OCI-M2 (cell line): ENCODE results near the gene GNAS.
"Not testable (repeated sequence)": the region's sequence is repeated elsewhere in the genome, so short reads cannot be mapped to it uniquely, and the experiment has no call there.

ENCODE experiments used
- DNase-seq: peaks from one replicate; lab custom pipeline; 2025; ENCODE audit not compliant: unreplicated experiment; lab: John Stamatoyannopoulos, UW

GNAS gene

DNA sequence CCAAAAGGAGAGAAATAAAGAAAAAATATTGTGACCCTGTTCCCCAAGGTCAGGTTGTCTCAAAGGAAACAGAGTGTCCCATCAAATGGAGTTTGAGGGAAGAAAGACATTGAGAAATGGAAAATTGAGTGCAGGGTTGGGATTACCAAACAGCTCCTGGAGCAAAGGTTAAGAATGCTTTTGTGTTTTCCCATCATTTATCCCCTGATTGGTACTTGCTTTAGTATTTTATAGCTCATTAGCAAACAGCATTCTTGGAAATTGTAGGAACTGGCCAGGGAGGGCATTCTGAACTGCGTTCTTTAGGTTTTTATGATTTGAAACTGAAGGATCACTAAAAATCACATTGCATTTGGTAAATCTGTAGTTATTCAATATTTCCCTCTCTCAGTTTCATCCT, 69.5 kb downstream of the GNAS start:
- no peak for DNase-seq

DNA sequence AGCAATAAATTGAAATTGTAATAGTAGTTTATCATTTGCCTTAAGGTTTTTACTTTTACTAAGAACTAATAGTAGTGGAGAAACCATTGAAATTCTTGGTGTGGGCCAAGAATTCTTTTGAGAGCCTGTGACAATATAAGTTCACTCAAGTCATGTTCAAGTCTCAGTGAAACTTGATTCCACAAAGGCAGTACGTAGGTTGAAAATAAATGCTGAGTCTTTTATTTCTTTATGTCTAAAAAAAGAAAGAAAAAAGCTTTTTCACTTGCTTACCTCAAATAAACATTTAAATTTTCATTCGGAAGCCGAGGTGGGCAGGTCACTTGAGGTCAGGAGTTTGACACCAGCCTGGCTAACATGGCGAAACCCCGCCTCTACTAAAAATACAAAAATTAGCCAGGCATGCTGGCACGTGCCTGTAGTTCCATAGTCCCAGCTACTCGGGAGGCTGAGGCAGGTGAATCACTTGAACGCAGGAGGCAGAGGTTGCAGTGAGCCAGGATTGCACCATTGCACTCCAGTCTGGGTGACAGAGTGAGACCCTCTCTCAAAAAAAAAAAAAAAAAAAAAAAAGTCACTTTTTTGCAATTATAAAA, 70.7 kb downstream of the GNAS start:
- DNase-seq = no peak

DNA sequence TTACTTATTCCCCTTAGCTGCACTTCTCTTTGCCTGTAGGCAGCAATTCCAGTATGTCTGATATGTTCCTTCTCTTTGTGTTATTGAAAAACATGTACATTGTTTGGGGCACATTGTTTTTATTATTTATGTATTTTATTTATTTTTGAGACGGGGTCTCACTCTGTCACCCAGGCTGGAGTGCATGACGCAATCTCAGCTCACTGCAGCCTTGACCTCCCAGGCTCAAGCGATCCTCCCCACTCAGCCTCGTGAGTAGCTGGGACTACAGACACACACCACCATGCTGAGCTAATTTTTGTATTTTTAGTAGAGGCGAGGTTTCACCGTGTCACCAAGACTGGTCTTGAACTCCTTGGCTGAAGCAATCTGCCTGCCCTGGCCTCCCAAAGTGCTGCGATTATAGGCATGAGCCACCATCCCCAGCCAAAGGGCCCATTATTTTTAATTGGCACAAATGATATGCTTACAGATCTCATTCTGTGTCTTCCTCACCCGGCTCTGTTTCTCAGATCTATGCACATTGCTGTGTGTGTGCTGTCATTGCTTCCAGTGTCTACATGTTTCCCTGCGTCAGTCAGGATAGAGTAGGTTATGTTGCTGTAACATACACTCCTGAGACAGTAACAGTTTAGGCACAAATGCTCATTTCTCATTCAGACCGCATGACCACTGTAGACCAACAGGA, 74.4 kb downstream of the GNAS start:
- DNase-seq = no peak

DNA sequence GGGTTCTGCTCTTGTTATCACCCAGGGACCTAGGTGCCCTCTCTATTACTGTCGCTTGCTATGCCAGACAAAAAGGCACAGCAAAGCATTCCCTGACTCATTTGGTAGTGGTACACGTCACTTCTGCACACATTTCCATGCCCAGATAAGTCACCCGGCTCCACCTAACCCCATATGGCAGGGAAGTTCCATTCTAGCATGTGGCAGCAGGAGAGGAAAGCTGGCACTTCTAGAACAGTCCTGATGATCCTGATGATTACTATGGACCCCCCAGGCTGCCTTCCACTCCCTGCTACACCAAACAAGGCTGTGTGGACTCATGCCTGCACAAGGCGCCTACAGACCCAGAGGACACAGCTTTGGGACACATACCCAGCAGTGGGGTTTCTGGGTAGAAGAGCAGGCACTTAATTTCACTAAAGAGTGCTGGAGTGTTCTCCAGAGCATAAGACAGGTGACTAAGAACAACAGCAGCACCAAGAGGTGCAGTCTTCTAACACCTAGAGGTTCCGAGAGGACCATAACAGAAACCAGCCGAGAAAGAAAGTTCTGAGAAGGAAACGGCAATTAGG, 75.1 kb downstream of the GNAS start:
- no peak for DNase-seq

DNA sequence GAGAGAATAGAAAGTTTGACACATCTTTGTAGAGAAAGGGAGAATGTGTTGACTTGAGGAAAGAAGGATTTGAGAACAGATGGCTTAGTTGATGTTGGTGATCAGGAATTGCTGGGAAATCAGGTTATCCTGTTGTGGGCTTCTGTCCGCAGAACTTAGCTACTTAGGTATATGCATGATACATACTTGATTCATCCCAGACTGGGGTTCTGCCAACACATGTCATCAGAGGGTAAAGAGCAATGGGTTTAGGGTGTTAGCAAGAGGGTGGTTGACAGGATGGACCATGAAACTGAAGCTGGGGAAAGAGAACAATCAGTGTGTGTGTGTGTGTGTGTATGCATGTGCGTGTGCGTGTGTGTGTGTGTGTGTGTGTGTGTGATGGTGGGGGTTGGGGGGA, 78.0 kb downstream of the GNAS start:
- no peak for DNase-seq

DNA sequence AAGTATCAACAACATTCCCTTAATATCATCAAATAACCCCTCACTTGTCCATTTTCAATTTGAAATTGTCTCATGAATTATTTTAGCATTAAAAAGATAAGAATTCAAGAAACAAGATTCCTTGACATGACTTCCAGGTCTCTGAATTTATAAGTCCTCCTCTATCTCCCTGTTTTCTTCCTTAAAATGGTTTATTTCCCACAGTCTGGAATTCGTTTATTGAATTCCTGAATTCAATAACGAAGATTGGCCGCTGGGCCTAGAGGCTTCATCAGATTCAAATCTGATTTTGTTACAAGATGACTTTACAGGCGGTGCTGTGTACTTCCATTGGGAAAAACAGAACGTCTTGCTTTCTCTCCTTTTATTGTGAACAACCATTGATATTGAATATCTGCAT, 79.7 kb downstream of the GNAS start:
- no peak for DNase-seq

DNA sequence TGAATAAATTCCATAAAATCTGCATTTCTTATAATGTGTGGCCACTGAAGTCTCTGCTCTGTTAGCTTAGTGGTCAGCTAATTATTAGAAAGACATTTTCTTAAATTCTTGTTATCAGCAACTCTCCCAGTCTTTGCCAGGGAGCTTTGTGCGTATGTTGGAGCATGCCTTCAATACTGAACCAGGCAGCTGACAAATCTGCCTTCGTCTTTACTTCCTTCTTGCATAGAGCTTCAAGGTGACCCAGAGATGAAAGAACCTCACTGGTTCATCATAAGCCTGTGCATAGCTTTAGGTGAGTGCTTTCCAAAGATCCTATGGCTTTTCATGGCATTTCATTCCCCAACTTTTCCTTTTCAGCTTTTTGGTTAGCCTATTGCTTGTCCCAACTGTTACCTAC, 85.6 kb downstream of the GNAS start:
- no peak for DNase-seq

DNA sequence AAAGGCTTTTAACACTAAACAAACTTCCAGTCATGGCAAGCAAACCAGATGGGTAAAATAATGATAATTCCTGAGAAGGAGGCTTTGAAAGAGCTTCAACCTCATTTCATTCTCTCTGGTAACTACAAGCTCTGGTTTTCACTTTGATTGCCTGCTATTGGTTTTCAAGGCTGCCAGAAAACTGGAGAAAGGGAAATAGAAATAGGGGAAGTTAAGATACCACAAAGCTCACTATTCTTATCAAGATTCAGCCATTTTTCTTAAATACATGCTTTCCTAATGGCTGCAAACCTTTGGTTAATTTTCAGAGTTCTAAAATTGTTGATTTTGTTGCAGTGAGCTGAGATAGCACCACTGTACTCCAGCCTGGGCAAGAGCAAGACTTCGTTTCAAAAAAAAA, 86.0 kb downstream of the GNAS start:
- DNase-seq = peak; percentile 4

DNA sequence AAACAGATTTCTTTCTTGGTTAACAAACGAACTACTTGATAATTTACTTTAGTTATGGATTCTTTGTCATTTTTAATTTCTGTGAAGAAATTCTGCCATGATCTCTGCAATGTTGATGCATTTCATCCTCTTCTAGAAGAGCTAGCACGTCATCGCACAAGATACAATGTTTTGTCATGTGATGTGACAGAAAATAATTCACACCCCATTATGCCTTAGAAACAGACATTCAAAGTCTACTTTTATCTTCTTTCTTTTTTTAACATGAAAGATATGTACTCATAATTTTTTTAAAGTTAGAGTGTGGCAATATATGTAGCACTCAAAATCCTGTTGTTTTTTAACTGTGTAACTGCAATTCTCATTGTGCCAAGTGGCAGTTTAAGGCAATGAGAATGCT, 89.0 kb downstream of the GNAS start:
- no peak for DNase-seq

DNA sequence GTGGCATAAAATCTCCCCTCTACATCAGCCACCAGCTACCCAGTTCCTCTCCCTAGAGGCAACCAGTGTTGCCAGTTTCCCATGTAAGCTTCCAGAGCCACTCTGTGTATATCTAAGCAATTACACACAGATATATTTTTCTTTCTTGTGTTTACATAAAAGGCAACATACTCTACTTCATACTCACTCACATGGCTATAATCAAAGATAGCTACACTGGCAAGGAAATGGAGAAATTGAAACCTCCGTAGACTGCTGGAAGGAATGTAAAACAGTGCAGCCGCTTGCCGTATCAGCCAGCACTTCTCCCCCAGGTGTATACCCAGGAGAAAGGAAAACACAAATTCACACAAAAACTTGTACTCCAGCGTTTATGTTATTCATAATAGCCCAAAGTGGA, 90.0 kb downstream of the GNAS start:
- no peak for DNase-seq

DNA sequence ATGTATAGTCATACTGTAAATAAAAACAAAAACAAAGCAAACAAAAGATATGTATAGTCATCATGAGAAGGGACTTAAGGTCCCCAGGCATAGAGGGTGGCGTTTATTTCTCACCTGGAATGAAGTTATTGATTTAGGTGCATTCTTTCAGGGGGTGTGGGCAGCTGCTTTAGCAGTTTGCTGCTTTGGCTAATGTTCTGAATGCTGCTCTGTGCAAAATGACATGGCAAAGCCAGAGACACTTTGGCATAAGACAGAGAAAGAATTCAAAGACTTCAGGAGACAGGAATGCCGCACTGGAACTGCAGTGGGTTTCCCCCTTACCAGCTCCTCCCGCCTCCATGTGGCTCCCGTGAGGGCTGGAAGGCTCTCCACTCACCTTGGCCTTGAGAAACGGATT, 92.1 kb downstream of the GNAS start:
- DNase-seq = no peak

DNA sequence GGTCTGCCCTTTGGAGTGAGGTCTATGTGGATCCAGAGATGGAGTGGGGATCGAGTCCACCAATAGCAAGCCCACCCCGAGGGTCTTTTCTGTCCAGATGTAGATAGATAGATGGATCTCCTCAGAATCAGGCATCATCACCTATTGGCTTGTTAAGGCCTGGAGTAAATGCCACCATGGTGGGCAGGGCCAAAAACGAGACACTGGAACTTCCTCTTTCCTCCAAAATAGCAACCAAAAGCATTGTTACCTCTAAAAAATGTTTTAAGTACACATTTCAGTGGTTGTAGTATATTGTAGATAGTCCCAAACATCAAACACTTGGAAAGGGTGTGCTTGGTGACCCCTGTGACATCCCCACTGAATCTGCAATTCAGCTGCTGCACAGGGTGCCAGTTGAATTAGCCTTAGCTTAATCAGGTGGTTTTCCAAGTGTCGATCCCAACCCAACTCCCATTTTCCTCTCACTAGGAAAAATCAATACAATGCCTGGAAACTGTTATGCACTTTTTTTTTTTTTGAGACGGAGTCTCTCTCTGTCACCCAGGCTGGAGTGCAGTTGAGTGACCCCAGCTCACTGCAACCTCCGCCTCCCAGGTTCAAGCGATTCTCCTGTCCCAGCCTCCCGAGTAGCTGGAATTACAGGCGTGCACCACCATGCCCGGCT, 93.6 kb downstream of the GNAS start:
- DNase-seq = no peak

DNA sequence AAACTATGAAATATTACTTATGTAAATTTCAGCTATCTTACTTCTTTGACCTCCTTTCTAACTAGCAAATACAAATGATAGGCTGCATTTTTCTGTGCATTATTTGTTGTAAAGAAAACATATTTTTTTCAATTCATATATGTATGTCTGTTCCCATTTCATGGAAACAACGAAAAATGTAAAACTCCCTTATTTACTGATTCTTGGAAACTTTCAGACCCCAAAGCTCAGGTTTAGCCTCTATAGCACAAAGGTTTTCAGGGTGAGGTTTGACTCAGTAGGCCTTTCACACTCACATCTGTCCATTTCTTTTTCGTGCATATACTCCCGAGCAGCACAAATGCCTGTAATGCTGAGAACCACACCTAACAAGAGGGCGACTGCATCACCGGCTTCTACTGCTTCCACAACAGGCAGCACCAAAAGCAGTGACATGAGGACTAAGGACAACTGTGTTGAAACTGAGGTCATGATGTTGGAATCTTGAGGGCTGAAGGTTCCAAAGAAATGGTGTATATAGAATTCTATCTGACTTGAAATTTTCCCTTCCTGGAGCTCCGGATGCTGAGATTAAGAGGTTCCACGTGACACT, 95.4 kb downstream of the GNAS start:
- DNase-seq = not testable (repeated sequence)

DNA sequence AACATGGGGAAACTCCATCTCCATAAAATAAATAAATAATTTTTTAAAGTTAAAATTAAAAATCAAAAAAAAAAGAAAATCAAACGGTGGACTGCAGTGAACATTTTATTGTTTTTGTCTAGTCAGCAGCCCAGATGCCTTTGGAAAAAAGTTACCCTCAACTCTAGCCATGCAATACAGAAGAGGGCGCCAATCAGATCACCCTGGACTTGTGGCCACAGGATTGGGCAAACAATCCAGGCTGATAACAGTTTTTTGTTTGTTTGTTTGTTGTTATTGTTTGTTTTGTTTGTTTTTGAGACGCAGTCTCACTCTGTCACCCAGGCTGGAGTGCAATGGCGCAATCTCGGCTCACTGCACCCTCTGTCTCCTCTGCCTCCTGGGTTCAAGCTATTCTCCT, 98.1 kb downstream of the GNAS start:
- no peak for DNase-seq

DNA sequence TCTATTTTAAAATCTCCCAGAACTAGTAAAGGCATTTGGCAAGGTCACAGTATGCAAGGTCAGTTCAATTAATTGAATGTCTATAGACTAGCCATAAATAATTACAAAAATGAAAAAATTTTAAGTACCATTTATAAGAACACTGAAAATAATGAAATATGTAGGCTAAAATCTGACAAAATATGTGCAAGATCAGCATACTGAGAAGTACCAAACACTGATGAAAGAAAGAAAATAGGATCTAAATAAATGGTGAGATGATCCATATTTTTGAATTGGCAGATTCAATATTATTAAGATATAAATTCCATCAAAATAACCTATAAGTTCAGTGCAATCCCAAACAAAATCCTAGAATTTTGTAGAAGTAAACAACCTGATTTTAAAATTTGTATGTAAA, 100.5 kb downstream of the GNAS start:
- no peak for DNase-seq

DNA sequence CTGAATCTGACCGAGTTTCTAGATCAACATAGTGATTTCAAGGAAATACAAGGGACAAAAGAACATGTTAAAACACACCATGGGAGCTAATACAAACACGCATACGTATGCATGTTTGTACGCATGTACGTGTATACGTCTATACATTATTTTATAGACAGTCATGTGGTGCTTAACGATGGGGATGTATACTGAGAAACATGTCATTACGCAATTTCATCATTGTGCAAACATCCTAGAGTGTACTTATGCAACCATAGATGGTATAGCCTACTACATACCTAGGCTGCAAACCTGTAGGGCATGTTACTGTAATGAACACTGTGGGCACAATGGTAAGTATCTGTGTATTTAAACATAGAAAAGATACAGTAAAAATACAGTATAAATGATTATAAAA, 103.6 kb downstream of the GNAS start:
- DNase-seq = no peak

DNA sequence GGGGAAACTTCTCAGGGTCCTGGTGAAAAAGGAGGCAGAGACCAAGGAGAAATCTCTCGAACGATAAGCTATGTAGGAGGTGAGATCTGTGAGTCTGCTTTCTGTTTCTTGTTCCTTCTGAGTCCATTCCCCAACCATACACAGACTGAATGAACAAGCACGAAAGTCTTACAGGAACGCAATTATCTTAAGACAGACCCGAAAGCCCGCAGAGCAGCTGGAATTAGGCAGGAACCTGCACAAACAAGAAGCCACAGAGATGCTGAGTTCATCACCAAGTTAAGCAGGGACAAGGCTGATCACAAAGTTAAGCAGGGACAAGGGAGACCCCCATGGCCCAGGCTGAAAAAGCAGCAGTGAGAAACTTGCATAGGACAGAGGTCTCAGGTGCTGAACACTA, 107.1 kb downstream of the GNAS start:
- DNase-seq = no peak
